NCI-H2227 (cell line): ENCODE measurements around the gene SERINC5.

ENCODE experiments used
- DNase-seq: peaks from one replicate; lab custom pipeline; 2025; ENCODE audit not compliant: unreplicated experiment; lab: John Stamatoyannopoulos, UW

The SERINC5 gene

DNA sequence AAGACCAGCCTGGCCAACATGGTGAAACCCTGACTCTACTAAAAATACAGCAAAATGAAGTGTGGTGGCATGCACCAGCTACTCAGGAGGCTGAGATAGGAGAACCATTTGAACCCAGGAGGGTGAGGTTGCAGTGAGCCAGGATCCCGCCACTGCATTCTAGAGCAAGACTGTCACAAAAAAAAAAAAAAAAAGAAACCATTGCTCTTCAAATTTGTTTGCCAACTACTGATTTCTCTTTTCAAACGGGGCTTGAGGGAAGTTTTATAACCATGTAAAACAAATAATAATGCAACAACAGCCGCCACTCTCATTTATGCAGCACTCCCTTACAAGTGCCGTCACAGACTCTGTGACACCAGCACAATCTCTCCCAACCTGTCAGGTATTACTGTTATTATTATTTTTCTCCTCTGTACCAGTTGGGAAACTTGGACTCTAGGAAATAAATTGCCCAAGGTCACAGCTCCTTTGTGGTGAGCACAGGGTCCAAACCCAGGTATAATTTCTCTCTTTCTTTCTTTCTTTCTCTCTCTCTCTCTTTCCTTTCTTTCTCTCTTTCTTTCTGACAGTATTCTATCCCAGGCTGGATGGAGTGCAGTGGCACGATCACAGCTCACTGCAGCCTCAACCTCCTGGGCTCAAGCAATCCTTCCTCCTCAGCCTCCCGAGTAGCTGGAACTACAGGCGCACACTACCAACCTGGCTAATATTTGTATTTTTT is 25.4 kb downstream of the SERINC5 start:
- no peak for DNase-seq

DNA sequence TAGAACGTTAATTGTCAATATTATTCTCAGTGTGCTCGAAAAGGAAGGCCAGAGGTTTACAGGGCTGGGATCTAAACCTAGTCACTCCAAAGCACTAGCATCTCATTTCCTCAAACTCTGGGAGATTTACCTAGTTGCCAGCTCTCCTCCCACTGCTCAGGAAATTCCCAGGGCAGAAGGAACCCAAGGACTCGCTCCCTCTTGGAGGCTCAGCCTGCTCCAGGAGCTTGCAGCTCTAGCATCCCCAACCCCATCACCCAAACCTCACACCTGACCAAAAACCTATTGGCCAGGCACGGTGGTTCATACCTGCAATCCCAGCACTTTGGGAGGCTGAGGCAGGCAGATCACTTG is 26.0 kb downstream of the SERINC5 start:
- DNase-seq = no peak

DNA sequence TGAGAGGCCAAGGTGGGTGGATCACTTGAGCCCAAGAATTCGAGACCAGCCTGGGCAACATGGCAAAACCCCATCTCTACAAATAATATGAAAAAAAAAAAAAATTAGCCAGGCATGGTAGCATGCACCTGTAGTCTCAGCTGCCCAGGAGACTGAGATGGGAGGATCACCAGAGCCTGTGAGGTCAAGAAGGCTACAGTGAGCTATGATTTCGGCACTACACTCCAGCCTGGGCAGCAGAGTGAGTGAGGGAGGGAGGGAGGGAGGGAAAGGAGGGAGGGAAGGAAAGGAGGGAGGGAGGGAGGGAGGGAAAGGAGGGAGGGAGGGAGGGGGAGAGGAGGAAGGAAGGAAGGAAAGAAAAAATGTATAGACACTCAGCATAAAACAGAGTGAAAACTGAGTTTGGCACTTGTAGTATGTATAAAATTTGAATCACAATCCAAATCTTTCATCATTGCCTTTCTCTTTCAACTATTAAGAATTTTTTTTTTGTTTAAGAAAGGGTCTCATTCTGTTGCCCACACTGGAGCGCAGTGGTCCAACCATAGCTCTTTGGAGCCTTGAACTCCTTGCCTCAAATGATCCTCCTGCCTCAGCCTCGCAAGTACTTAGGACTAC is 27.8 kb downstream of the SERINC5 start:
- no peak for DNase-seq

DNA sequence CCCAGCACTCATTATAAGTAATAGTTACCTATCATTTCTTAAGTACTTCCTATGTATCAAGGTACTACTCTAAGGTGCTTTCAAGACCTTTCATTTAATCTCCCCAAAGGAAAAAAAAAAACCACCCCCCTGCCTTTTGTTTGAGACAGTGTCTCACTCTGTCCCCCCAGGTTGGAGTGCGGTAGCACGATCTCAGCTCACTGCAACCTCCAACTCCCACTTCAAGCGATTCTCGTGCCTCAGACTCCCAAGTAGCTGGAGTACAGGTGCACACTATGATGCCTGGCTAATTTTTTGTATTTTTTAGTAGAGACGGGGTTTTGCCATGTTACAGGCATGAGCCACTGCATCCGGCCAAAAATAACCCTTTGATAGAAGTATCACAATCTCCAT is 29.9 kb downstream of the SERINC5 start:
- no peak for DNase-seq

DNA sequence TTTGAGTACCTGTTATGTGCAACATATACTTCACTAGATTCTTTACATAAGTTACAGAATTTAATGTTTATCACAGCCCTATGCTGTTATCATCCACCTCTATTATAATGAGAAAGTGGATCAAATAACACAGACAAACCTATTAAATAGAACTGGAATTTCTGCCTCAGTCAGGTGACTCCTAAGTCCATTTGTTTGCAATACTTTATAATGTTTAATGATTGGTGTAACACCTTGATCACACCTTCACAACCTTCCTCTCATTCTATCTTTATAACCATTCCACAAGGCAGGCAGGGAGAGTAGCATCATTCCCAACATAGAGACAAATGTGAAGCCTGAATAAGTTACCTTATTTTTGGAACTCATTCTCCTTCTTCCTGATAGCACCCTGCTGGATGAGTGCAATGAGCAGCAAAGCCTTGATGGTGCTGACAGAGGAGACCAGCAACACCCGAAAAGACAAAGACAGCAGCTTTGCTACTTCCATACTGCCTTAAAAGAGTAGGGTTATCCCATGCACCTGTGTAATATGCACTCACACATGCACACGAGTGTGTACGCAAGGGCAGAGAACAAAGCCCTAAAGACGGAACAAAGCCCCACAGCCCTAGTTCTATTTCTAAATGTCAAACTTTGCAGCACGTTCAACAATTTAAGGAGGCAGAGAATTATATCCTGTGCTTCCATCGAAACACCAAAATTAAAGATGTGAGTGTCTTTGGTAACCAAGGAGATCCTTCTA is 30.5 kb downstream of the SERINC5 start:
- no peak for DNase-seq

DNA sequence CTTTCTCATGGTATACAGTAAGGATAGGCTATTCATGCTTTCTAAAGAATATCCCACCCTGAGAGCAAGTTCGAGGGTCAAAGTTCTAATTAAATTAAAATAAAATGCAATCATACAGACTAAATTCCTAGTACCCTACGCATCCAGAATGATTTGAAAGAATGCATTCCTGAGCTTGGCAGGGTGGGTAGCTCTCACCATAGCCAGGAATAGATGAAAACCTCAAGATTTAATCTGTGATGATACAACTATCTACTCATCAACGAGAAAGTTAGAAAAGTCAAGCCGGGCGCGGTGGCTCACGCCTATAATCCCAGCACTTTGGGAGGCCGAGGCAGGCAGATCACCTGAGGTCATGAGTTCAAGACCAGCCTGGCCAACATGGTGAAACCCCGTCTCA is 32.3 kb downstream of the SERINC5 start:
- no peak for DNase-seq

DNA sequence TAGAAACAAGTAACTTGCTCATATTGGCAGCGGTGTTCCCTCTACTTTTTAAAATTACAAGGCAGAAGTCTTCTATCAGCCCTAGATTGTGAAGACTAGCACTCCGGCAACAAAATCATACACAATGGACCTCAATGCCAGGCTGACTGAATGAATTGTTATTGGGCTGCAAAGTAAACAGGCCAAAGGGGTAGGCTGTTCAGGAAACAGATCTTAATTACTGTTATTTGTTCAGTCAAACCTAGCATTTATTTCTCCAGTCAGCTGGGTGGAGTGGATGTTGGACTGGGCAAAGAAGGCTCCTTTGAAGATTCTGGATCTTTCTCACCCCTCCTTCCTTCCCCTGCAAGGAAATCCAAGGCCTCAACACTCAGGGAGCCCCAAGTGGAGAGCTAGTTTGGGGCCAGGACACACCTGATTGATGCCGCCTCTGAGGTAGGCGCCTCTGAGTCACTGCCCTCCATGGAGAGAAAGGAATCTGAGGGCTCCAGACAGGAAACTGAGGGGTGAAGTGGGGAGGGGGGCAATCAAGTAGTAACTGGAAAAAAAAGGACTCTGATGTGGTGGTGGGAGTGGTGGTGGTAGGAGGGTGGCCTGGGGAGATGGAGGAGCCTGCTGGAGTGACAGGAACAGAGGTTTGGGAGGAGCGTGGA is 35.5 kb downstream of the SERINC5 start:
- peak; percentile 71 for DNase-seq

DNA sequence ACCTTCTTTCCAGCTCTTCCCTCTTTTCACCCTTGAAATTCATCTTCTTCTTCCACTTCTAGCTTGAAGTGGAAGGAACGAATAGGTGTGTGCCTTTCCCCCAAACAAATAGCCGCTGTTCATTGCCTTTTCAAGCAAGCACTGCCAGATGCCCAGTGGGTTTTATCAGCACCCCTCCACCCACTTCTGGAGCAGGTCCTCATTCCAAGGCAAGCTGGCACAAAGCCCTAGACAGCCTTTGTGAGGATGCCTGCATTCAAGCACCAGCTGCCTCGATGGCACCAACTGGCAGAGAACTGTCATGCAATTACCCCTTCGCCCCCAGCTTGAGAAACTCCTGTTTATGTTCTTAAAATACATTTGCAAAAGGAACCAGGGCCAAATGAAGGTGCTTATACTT is 36.5 kb downstream of the SERINC5 start:
- DNase-seq = no peak

DNA sequence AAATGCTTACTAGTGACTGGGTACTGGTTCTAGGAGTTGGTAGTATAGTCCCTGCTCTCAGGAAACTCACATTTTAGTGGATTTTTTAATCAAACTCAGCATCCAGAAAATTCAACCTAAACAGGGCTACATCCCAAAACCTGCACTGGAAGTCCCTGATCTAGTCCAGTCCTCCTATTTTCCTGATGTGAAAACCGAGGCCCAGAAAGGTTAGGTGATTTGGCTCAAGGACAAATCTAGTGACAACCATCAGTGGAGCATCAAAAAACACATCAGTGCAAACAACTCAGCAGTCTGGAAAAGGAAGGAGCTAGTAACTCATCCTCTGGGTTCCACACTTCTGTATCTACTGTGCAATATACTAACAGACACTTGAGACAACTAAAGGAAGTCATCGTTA is 38.2 kb downstream of the SERINC5 start:
- no peak for DNase-seq

DNA sequence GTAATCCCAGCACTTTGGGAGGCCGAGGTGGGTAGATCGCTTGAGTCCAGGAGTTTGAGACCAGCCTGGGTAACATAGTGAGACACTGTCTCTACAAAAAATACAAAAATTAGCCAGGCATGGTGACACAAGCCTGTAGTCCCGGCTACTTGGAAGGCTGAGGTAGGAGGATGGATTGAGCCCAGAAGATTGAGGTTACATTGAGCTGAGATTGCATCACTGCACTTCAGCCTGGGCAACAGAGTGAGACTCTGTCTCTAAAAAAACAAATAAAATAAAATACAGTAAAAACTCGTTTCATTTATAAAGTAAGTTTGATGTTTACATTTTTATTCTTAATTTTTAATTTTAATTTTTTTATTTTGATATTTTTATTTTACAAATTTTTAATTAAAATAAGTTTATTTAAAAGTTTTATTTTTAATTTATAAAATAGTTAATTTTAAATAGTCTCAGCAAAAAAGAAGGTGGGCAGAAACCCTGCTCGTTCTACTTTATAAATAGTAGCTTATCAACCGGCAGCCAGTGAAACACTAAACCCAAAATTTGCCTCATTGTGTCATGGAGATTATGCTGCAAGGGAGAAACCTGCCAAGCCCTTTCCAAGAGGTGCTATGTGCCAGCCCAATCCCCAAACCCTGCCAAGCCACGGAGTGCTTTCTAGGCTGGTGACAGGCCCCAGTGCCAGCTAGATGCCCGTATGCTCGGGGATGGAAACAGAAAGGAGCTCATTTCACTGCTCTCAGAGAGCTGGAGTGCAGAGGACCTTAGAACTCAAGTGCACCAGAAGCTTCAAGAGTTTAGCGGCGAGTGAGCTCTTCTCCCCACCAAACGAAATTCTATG is 38.9 kb downstream of the SERINC5 start:
- DNase-seq = no peak

DNA sequence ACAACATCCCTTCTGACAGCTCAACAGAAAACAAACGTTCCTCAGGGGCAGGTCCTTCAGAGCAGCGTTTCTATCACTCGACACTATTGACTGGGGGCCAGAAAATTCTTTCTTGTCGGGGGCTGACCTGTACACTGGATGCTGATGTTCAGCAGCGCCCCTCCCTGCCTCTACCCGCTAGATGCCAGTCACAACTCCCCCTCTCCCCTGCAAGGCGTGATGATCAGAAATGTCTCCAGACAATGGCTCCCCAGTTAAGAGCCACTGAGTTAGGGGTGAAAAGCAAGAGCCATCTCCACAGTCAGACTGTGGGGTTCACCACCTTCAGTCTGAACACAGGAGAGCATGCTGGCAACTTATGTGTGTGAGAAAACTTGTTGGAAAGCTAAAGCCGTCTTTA is 39.8 kb downstream of the SERINC5 start:
- DNase-seq = no peak

DNA sequence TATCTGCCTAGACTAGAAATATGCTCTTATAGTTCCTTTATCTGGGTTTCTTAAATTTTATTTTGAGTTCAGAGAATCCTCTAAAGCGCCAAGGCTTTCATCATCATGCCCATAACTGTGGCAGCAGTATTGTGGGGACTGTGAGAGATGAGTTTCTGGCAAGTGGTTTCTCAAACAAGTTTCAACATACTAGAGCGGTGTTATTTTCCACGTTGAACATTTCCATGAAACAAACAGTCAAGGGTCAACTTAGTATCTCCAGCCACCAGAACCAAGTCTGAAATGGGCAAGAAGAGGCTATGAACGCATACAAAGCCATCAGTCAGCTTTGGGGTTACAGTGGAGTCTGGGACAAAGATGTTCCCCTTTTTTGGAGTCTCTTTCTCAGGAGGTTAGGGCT is 40.3 kb downstream of the SERINC5 start:
- DNase-seq = no peak

DNA sequence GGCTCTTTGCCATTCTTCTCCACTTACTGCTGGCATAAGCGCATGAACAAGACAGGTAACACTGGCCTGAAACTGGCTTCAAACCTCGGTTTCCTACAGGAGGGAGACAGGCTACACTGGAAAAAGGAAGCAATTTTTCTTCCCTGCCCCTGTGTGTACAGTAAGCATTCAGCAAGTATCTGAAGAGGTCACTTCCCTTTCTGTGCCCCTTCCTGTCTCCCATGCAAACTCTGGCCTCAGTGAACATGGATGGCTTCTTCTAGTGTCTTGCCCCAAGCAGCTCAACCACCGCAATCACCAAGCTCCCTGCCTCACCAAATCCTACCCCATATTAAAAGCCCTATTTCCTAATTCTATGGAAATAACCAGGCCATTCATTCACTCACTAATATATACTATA is 42.4 kb downstream of the SERINC5 start:
- no peak for DNase-seq

DNA sequence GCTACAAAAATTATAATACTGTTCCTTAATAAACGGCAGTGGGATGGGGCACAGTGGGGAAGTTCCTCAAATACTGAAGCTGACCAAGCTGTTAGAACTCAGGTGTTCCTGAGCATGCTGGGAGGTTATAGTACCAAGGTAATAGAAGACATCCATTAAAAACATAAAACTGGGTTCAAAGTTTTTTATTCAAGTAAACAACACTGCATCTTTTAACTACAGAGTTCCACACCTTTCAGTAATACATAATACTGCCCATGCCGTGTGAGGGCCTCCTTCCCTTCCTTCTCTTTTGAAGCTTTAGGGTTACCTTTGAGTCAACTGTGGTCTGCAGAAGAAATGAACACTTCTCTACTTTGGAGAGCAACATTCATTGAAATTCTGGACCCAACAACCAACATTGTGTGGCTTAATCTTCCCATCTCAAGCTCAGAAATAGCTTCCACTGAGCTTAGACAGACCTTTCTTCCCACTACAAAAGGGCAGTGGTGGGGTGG is 43.6 kb downstream of the SERINC5 start:
- DNase-seq = no peak

DNA sequence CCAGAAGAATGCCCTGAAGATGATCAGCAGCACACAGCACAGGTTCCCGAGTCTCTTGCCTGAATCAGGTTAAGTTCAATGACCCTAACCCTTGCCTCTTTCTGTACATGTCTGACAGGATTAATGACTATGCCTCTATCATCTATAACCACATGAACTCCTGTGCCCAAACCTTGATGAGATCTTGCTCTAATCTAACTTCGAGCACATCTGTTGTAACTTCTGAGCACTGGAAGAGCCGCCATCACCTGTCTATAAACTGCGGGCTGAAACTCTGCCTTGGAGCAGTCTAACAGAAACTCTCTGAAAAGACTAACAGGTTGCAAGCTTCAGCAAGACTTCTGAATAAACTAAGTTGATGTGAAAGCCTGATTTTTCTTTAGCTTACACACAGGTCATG is 44.5 kb downstream of the SERINC5 start:
- no peak for DNase-seq

DNA sequence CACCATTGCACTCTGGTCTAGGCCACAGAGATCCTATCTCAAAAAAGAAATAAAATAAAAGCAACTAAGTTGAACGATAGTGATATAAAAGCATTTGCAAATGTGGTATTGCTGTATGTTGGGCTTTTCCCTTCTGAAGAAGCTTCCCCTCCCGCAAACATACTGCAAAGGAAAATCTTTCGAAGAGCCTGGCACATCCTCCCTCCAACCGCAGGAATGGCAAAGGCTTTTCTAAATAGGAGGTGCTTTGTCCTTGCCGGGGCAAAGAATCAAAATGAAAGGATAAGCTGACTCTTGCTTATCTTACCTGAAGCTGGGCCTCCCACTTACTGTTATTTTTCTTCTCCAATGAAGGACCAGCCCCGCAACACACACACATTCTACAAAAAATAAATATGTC is 45.8 kb downstream of the SERINC5 start:
- no peak for DNase-seq

DNA sequence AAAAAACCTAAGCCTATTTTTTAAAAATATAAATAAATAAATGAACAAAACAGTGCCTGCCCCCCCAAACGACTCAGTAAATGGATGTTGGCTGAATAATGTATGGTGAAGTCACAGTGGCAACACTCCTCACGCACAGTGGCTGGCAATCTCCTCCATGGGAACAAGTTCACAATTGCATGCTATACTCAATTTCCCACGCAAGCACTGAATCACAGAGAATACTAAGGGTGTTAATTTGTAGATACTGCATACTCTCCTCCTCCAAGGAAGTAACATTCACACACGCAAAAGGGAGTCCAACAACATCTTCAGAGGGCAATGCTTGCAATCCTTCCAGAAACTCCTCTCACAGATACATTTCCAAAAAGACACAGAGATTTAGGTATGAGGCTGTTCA is 47.5 kb downstream of the SERINC5 start:
- DNase-seq = no peak

DNA sequence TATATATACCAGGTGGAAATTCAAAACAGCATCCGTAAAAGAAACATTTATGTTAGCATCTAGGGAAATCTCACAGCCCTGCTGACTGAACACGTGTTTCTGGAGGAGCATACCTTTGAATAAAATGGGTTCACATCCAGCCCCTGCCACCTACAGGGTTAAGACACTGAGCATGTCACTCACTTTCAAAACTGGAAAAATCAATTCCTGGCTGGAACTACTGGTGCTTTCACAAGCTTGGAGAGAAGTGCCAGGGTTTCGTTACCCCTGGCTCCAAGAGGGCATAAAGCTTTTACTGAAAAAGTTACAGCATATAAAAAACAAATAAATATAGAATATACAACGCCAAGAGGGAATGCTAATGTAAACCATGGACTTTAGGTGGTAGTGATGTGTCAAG is 48.0 kb downstream of the SERINC5 start:
- no peak for DNase-seq

DNA sequence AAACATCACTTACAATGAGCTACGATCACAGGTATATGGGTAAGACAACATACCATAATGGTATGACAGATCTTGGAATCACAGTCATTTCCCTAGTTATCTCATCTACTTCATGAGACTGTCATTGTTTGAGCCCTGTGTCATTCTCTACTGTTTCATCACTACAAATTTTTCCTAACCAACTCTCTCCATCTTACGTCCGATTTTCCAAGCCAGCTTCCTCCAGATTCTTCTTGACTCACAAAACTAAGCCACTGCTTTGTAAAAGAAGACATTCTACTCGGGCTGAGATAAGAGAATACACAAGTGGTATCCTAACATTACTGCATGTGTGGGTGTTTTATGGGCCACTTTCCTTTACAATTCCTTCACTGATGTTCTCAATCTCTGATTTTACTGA is 49.6 kb downstream of the SERINC5 start:
- DNase-seq = no peak

DNA sequence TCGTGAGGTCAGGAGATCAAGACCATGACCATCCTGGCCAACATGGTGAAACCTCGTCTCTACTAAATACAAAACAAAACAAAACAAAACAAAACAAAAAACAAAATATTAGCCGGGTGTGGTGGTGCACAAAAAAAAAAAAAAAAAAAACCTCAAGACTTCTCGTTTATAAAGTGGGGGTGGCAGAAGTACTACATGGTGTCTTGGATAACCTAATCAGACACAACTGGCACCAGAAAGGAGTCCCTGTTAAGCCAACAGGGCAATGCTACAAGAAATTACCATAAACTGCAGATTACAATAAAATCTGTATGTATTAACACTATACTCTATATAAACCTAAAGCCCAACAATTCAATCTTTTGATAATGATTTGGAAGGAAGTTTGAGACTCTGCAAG is 50.0 kb downstream of the SERINC5 start:
- no peak for DNase-seq
